Uterus (tissue), 2 donors: ENCODE data around the gene ARHGAP21.

Source experiments
- CTCF ChIP-seq, 4 experiments: fragments of 200-600 bp in 2 of 4; fragments of 450-650 bp in 2 of 4; sonication (generic) in 2 of 4; IDR thresholded peaks; one replicate each; pipeline ENCODE4 v1.5.1; 2016 to 2019; ENCODE audit warnings: antibody characterized with exemption in 4 of 4, mild to moderate bottlenecking in 2 of 4, moderate library complexity in 1 of 4
- POLR2A ChIP-seq, 2 donors: fragments of 450-650 bp; IDR thresholded peaks; one replicate each; pipeline ENCODE4 v1.6.1; 2016; ENCODE audit warnings: antibody characterized with exemption in 2 of 2, mild to moderate bottlenecking in 1 of 2, moderate library complexity in 1 of 2

GRCh38 chr10:24703700-24704099, 20.0 kb downstream of the ARHGAP21 start:
- TF ChIP-seq CTCF (IDR thresholded peaks at IDR 0.05) (no peak), POLR2A (IDR thresholded peaks at IDR 0.05) (peak in 1 of 2 donors; percentile 6)
